Gastroesophageal sphincter (tissue), 4 donors: ENCODE results near the gene PGK2. TPM values are rescaled to one million over a fixed set of nuclear protein-coding genes. Genes with fewer than 3 reads are reported as not detected.

Source experiments
- ATAC-seq: fragments of 150-250 bp; one replicate; pipeline ENCODE4 v1.9.1; 2016; ENCODE audit warnings: mild to moderate bottlenecking, moderate library complexity
- H3K27ac ChIP-seq, 4 donors: fragments of 200-600 bp; sonication (generic) in 3 of 4; 1 replicate in 3 of 4; 2 replicates in 1 of 4; pipeline ENCODE4 v1.5.1; 2016 to 2019
- H3K27me3 ChIP-seq: fragments of 200-600 bp; sonication (generic); one replicate; pipeline ENCODE4 v1.5.1; 2019
- H3K36me3 ChIP-seq, 2 donors: fragments of 200-600 bp; sonication (generic); one replicate each; pipeline ENCODE4 v1.5.1; 2019; ENCODE audit warnings: control low read depth in 1 of 2
- H3K4me1 ChIP-seq, 3 donors: fragments of 200-600 bp; sonication (generic); 1 replicate in 2 of 3; 2 replicates in 1 of 3; pipeline ENCODE4 v1.5.1; 2016 to 2019; ENCODE audit warnings: control low read depth in 2 of 3
- H3K4me3 ChIP-seq, 2 donors: fragments of 200-600 bp; sonication (generic); one replicate each; pipeline ENCODE4 v1.5.1; 2019; ENCODE audit warnings: mild to moderate bottlenecking in 1 of 2, moderate library complexity in 1 of 2
- H3K9me3 ChIP-seq, 3 donors: fragments of 200-600 bp; sonication (generic); one replicate each; pipeline ENCODE4 v1.5.1; 2017 to 2019; ENCODE audit warnings: control low read depth in 2 of 3
- CTCF ChIP-seq, 4 experiments: fragments of 200-600 bp in 2 of 4; fragments of 450-650 bp in 2 of 4; sonication (generic) in 1 of 4; IDR thresholded peaks; one replicate each; pipeline ENCODE4 v1.5.1; 2017 to 2019; ENCODE audit warnings: antibody characterized with exemption in 4 of 4, mild to moderate bottlenecking in 2 of 4, moderate library complexity in 2 of 4
- EP300 ChIP-seq: sonication (generic); formaldehyde crosslinking; IDR thresholded peaks from one replicate; pipeline ENCODE4 v1.6.1; 2017; ENCODE audit warnings: antibody characterized with exemption, mild to moderate bottlenecking
- POLR2A ChIP-seq, 2 donors: fragments of 450-650 bp; IDR thresholded peaks; one replicate each; pipeline ENCODE4 v1.6.1; 2017; ENCODE audit warnings: antibody characterized with exemption in 2 of 2, mild to moderate bottlenecking in 2 of 2, moderate library complexity in 1 of 2
- POLR2AphosphoS5 ChIP-seq: sonication (generic); formaldehyde crosslinking; IDR thresholded peaks from one replicate; pipeline ENCODE4 v1.6.1; 2017; ENCODE audit warnings: antibody characterized with exemption
- WGBS, 2 donors: methylation state at CpG; one replicate each; pipeline ENCODE4 v1.1.5; 2018; ENCODE audit warnings: low coverage in 1 of 2; 5-methylcytosine and 5-hydroxymethylcytosine counted together
- total RNA-seq, 4 donors: library from RNA; depleted of rRNA; stranded (reverse); fragments of >200 nt; gene quantifications; one replicate each; pipeline ENCODE4 v1.1.0, GENCODE V29; 2016

The PGK2 gene
- total RNA-seq, 4 donors from 2014 or later = not detected

- no peak for TF ChIP-seq EP300
- TF ChIP-seq CTCF (IDR thresholded peaks at IDR 0.05) = no peak
- no peak for TF ChIP-seq POLR2AphosphoS5
- no peak for TF ChIP-seq POLR2A (IDR thresholded peaks at IDR 0.05)
- no peaks in the 10 kb centered on the region for H3K4me1 ChIP-seq
- 78% methylated on average over 2 of the region's 2 CpGs; no CpG with 5 or more reads in 1 of the 2 donors for WGBS, 2 donors
These were observed 3.3 kb upstream of the PGK2 start for GRCh38 chr6:49790341-49790740.

DNA sequence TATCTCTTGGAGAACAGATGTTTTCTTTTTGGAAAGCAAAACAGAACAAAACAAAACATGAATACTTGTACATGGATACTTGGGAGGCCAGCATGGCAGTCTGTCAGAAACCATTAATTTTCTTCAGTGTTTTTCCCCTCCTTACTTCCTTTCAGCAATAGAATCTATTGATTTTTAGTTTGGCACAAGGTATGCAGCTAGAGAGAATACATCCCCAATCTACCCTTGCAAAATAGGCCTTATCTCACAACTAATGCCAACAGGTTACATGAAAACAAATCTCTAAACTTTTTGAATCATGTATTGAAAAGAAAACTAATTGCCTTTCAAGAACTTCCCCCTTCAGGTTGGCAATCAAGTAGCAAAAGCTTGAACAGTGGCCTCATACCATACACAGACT, 2.8 kb downstream of the PGK2 start:
- Histone ChIP-seq H3K4me1 (no peaks in the 10 kb centered on the region), H3K27me3 (no peaks in the 10 kb centered on the region), H3K9me3 (no peaks in the 10 kb centered on the region), H3K4me3 (no peak overlapping the region), H3K36me3 (no peaks in the 10 kb centered on the region), H3K27ac (no peak overlapping the region)
- ATAC-seq = no peak
- TF ChIP-seq POLR2A (IDR thresholded peaks at IDR 0.05) = no peak
- TF ChIP-seq CTCF (IDR thresholded peaks at IDR 0.05) = no peak
- no peak for TF ChIP-seq EP300
- TF ChIP-seq POLR2AphosphoS5 = no peak

More at GRCh38 chr6:49790341-49790740, 3.3 kb upstream of the PGK2 start:
- Histone ChIP-seq H3K27ac (no peak overlapping the region), H3K27me3 (no peaks in the 10 kb centered on the region), H3K9me3 (no peaks in the 10 kb centered on the region), H3K36me3 (no peaks in the 10 kb centered on the region), H3K4me3 (no peak overlapping the region)
- no peak for ATAC-seq

DNA sequence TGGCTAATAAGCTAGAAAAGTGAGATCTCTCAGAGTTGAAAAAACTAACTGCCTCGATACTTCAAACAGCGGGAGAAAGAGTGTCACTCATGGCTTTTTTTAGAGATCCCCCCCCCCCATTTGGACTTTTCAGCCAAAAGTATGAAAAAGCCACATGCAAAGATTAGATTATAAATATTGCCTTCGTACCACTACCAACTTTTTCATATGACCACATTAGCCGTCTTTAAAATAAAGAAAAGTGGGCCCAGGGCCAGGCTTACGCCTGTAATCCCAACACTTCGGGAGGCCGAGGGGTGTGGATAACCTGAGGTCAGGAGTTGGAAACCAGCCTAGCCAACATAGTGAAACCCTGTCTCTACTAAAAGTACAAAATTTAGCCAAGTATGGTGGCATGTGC, 4.4 kb downstream of the PGK2 start:
- Histone ChIP-seq H3K9me3 (no peaks in the 10 kb centered on the region), H3K4me1 (no peaks in the 10 kb centered on the region), H3K4me3 (no peak overlapping the region), H3K27ac (no peak overlapping the region), H3K36me3 (no peaks in the 10 kb centered on the region), H3K27me3 (no peaks in the 10 kb centered on the region)
- WGBS, 2 donors = 72 to 96% methylated on average over 6 to 7 of the region's 7 CpGs
- TF ChIP-seq EP300 (no peak), POLR2A (IDR thresholded peaks at IDR 0.05) (no peak)
- ATAC-seq = no peak

GRCh38 chr6:49782293-49782692, 4.8 kb downstream of the PGK2 start:
- Histone ChIP-seq H3K27me3 (no peaks in the 10 kb centered on the region), H3K36me3 (no peaks in the 10 kb centered on the region), H3K4me1 (no peaks in the 10 kb centered on the region), H3K27ac (no peak overlapping the region), H3K4me3 (no peak overlapping the region), H3K9me3 (no peaks in the 10 kb centered on the region)
- WGBS, 2 donors = 67 to 78% methylated on average over 1 of the region's 1 CpG
- no peak for TF ChIP-seq EP300
- TF ChIP-seq CTCF (IDR thresholded peaks at IDR 0.05) = no peak
- TF ChIP-seq POLR2A (IDR thresholded peaks at IDR 0.05) = no peak
- TF ChIP-seq POLR2AphosphoS5 = no peak
- no peak for ATAC-seq

- TF ChIP-seq POLR2A (IDR thresholded peaks at IDR 0.05) = no peak
- no peak for TF ChIP-seq EP300
- no peak for TF ChIP-seq POLR2AphosphoS5
- no peak for TF ChIP-seq CTCF (IDR thresholded peaks at IDR 0.05)
- no peak overlapping the region for H3K27ac ChIP-seq
- 17% methylated on average over 1 of the region's 1 CpG; no CpG with 5 or more reads in 1 of the 2 donors for WGBS, 2 donors
- no peak for ATAC-seq
- no peaks in the 10 kb centered on the region for H3K36me3 ChIP-seq
- H3K4me3 ChIP-seq = no peak overlapping the region
- no peaks in the 10 kb centered on the region for H3K27me3 ChIP-seq
- no peaks in the 10 kb centered on the region for H3K9me3 ChIP-seq
- no peaks in the 10 kb centered on the region for H3K4me1 ChIP-seq
These were observed 10.6 kb downstream of the PGK2 start for GRCh38 chr6:49776444-49776843.

- H3K36me3 ChIP-seq = no peaks in the 10 kb centered on the region
- H3K9me3 ChIP-seq = no peaks in the 10 kb centered on the region
- H3K4me3 ChIP-seq = no peak overlapping the region
- no peaks in the 10 kb centered on the region for H3K4me1 ChIP-seq
- ATAC-seq = no peak
- TF ChIP-seq CTCF (IDR thresholded peaks at IDR 0.05) (no peak), POLR2A (IDR thresholded peaks at IDR 0.05) (no peak), POLR2AphosphoS5 (no peak), EP300 (no peak)
- no peaks in the 10 kb centered on the region for H3K27me3 ChIP-seq
- no peak overlapping the region for H3K27ac ChIP-seq
These were observed 12.0 kb downstream of the PGK2 start for GRCh38 chr6:49775043-49775442.
